Mesodermal cell (in vitro differentiated cells): ENCODE data around the gene FIBCD1. TPM values are rescaled to one million over a fixed set of nuclear protein-coding genes. Genes with fewer than 3 reads are reported as not detected.

ENCODE experiments used
- H3K27ac ChIP-seq: 2 replicates; pipeline ENCODE4 v1.7.0; 2013; ENCODE audit warnings: mild to moderate bottlenecking, low read depth, low read length, moderate library complexity; ENCODE audit not compliant: severe bottlenecking
- H3K36me3 ChIP-seq: 2 replicates; pipeline ENCODE4 v1.7.1; 2013; ENCODE audit warnings: mild to moderate bottlenecking, low read length, moderate library complexity; ENCODE audit not compliant: control insufficient read depth, insufficient read depth
- H3K4me1 ChIP-seq: one replicate; pipeline ENCODE4 v1.7.1; 2013; ENCODE audit warnings: mild to moderate bottlenecking, low read length; ENCODE audit not compliant: insufficient read depth, control insufficient read depth, poor library complexity, severe bottlenecking
- H3K4me3 ChIP-seq: 2 replicates; pipeline ENCODE4 v1.7.0; 2013; ENCODE audit warnings: low read length, control low read depth, mild to moderate bottlenecking; ENCODE audit not compliant: insufficient read depth, poor library complexity, severe bottlenecking; ENCODE audit errors: extremely low read depth
- H3K9me3 ChIP-seq: 2 replicates; pipeline ENCODE4 v1.7.1; 2013; ENCODE audit warnings: mild to moderate bottlenecking, low read length, moderate library complexity; ENCODE audit not compliant: control insufficient read depth
- WGBS, 2 experiments: methylation state at CpG; one replicate each; pipeline ENCODE4 v1.1.5; 2013; ENCODE audit warnings: missing lambda C conversion rate in 2 of 2; ENCODE audit not compliant: insufficient coverage in 2 of 2; 5-methylcytosine and 5-hydroxymethylcytosine counted together
- polyA plus RNA-seq, 2 experiments: library from polyadenylated mRNA; stranded (reverse); fragments of 50-300 nt; gene quantifications; one replicate each; pipeline ENCODE4 v1.2.3, GENCODE V29; 2013

FIBCD1 gene, protein sequence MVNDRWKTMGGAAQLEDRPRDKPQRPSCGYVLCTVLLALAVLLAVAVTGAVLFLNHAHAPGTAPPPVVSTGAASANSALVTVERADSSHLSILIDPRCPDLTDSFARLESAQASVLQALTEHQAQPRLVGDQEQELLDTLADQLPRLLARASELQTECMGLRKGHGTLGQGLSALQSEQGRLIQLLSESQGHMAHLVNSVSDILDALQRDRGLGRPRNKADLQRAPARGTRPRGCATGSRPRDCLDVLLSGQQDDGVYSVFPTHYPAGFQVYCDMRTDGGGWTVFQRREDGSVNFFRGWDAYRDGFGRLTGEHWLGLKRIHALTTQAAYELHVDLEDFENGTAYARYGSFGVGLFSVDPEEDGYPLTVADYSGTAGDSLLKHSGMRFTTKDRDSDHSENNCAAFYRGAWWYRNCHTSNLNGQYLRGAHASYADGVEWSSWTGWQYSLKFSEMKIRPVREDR
- 5.2 TPM for polyA plus RNA-seq (2013, experiment 1 of 2)
- 3.7 TPM for polyA plus RNA-seq (2013, experiment 2 of 2)

DNA sequence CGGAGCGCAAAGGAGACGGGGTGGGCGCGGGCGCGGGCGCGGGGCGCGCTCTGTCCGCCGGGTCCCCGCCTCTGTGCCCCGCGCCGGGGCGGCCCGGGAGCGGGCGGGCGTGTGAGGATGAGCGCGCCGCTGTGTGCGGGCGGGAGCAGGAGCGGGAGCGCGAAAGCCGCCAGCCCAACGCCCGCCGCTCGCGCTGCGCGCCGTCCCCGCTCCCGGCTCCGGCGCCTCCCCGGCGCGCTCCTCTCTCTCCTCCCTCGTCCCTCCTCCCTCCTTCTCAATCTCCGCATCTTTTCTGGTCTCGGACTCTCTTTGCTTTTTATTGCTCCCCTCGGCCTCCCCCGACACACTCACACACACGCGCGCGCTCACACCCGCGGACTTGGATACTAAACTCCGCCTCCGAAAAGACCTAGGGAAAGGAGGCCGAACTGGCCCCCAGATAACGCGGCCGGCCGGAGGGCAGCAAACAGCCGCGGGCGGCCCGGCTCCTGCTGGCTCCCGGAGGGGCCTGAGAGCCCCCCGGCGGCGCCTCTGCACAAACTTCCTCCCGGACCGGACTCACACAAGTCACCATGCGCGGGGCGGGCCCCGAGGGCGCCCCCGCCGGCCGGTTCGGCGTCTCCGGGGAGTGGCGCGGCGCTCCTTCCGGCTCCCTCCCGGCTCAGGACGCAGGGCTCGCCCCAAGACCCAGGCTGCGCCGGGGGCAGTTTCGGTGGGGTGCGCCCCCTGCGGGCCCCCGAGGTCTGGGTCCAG lies at the start of gene FIBCD1:
TSS of gene FIBCD1 (minus strand) at position 596 of the 753 bp plus-strand sequence. CDS start 640 bp downstream, outside the sequence.
- H3K36me3 ChIP-seq, result no peaks in the 10 kb centered on the region
- no peaks in the 10 kb centered on the region for H3K9me3 ChIP-seq
- peaks cover 19% of the 10 kb centered on the region for H3K4me1 ChIP-seq
- peak within 1 kb of the TSS; percentile 56 for H3K4me3 ChIP-seq
- no peak within 1 kb of the TSS for H3K27ac ChIP-seq
- 0 to 1% methylated on average over 68 to 88 of the region's 98 CpGs for WGBS, 2 experiments

DNA sequence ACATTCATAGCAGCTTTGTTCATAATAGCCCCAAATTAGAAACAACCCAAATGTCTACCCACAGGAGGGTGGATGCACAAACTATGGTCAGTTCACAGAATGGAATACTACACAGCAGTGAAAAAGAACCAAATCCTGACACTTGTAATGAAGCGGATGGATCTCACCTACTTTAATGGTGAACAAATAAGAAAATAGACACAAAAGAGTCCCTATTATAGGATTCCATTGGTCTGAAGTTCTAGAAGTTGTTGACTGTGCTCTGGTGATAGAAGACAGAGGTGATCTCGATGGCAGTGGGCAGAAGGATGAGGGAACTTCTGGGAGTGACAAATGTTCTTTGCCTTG lies 49.3 kb upstream of the FIBCD1 start:
- no peaks in the 10 kb centered on the region for H3K9me3 ChIP-seq
- H3K27ac ChIP-seq, result no peak overlapping the region
- H3K4me1 ChIP-seq, result no peaks in the 10 kb centered on the region
- no peaks in the 10 kb centered on the region for H3K36me3 ChIP-seq
- WGBS, 2 experiments, result 100% methylated on average over 1 of the region's 2 CpGs
- H3K4me3 ChIP-seq, result no peak overlapping the region

DNA sequence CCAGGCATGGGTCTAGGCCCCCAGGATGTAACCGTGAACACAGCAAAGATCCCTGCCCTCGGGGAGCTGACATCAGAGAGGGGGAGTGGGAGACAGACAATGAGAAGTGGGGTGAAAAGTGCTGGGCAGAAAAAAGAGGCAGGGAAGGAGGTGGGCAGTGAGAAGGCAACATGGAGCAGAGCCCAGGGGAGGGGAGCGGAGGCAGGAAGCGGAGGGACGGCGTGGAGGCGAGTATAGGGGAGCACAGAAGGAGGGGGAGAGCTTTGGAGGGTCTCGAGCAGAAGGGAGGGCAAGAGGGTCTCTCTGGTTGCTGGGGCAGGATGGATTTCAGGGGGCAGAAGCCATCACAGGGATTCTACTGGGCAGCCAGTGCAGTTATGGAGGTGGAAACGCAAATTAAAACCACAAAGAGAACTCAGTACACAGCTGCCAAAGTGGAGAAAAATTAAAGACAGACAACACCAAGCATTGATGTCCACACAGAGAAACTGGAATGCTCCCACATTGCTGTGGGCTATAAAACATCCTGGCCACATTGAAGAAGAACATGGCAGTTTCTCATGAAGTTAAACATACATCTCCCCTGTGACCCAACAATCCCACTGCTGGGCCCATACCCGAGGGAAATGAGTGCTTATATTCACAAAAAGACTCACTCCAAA lies 48.8 kb upstream of the FIBCD1 start:
- Histone ChIP-seq H3K4me1 (no peaks in the 10 kb centered on the region), H3K4me3 (no peak overlapping the region), H3K36me3 (no peaks in the 10 kb centered on the region), H3K27ac (no peak overlapping the region), H3K9me3 (no peaks in the 10 kb centered on the region)
- WGBS, 2 experiments, result 82 to 96% methylated on average over 6 to 8 of the region's 10 CpGs

DNA sequence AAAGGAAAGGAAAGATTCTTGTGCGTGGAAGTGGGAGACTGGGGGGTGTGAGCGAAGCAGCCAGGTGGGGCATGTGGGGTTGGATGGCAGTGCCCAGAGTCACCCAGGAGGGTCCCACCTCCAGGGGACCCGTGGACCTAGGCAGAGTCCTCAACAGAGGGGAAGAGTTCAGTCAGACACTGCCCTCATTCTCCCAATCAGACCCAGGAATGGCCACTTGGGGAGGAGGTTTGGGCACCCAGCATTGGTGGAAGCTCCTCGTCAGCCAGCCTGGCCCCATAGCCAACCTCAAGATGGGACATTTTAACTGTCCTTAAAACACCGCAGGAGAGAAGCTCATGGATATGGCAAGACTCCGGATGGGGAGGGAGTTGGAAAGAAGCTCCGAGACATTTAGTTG lies 48.0 kb upstream of the FIBCD1 start:
- Histone ChIP-seq H3K36me3 (no peaks in the 10 kb centered on the region), H3K9me3 (no peaks in the 10 kb centered on the region), H3K4me1 (no peaks in the 10 kb centered on the region), H3K4me3 (no peak overlapping the region), H3K27ac (no peak overlapping the region)
- WGBS, 2 experiments, result 93% methylated on average over 4 to 6 of the region's 7 CpGs

DNA sequence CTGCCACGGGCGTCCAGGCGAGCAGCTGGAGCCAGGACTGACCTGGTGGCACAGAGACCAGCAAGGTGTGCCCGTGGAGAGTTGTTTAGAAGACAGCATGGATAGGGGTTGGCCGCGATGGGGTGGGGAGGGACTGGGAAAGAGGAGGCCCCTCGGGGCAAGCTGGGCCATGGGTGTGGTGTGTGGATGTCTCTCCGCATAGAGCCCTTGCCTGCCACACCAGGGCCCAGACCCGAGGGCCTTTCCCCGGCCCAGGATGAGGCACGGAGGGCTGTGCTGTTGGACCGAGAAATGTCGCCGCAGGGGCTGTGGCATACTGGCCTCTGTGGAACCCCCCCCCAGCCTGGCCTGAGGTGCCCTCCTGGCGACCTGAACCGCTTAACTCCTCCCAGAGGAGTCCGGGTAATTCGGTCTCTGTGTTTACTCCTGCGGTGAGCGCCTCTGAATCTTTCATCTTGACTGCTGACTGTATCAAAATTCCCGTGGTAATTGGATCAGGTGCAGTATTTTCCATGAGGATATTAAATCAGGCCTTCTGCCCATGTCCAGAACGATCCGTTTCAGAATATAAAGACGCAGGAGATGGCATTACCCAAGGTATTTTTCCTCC lies 47.4 kb upstream of the FIBCD1 start:
- Histone ChIP-seq H3K27ac (no peak overlapping the region), H3K36me3 (no peaks in the 10 kb centered on the region), H3K9me3 (no peaks in the 10 kb centered on the region), H3K4me1 (no peaks in the 10 kb centered on the region), H3K4me3 (no peak overlapping the region)
- WGBS, 2 experiments, result 80% methylated on average over 23 of the region's 24 CpGs

DNA sequence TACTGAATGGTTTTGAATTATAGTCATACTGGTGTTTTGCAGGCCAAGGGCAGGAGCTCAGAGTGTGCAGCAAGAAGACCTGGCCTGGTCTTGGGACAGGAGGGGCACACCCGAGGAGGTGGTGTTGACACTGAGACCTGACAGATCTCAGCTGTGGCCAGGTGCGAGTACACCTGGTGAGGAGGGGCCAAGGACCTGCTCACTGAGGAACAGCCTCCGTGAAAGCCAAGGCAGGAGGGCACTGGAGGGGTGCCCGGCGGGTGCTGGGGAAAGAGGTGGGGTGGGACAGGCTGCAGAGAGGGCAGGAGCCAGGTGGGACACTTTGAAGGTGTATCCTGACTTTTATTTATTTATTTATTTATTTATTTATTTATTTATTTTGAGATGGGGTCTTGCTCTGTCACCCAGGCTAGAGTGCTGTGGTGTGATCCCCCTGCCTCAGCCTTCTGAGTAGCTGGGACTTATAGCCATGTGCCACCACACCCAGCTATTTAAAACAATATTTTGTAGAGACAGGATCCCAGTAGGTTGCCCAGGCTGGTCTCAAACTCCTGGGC lies 46.6 kb upstream of the FIBCD1 start:
- Histone ChIP-seq H3K9me3 (no peaks in the 10 kb centered on the region), H3K27ac (no peak overlapping the region), H3K4me1 (no peaks in the 10 kb centered on the region), H3K4me3 (no peak overlapping the region), H3K36me3 (no peaks in the 10 kb centered on the region)
- 72 to 80% methylated on average over 2 to 5 of the region's 5 CpGs for WGBS, 2 experiments

DNA sequence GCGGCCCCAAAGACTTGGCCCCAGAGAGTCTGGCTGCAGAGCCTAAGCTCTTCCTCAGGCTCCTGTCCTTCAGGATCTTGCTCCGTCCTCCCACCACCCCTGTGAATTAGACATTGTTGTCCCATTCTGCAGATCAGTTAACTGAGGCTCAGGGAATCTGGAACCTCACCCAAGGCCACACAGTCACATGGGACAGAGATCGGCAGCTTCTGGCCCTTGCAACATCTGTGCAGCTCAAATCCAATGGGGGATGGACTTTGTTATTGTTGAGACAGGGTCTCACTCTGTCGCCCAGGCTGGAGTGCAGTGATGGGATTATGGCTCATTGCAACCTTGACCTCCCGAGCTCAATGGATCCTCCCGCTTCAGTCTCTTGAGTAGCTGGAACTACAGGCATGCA lies 46.0 kb upstream of the FIBCD1 start:
- no peak overlapping the region for H3K27ac ChIP-seq
- no peaks in the 10 kb centered on the region for H3K4me1 ChIP-seq
- WGBS, 2 experiments, result 90 to 96% methylated on average over 5 to 6 of the region's 6 CpGs
- no peaks in the 10 kb centered on the region for H3K9me3 ChIP-seq
- no peak overlapping the region for H3K4me3 ChIP-seq
- no peaks in the 10 kb centered on the region for H3K36me3 ChIP-seq

DNA sequence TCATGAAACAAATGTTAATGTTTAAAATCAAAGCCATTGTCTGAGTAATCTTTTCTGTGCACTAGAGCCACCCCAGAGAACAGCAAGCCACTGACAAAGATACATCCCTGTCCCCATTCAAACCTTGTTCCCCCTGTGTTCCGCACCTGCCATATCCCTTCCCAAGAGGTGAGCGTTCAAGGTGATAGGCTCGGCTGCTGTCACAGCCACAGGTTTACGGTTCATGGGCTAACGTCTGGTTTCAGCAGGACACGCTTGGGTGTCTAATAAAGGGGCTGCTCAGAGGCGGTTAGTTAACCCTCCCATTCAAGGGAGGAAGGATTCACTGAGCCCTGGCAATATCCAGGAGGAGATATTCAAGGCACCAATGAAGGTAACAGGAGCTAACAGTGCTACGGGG lies 45.5 kb upstream of the FIBCD1 start:
- Histone ChIP-seq H3K4me1 (no peaks in the 10 kb centered on the region), H3K27ac (no peak overlapping the region), H3K4me3 (no peak overlapping the region), H3K36me3 (no peaks in the 10 kb centered on the region), H3K9me3 (no peaks in the 10 kb centered on the region)
- WGBS, 2 experiments, result 91 to 93% methylated on average over 8 of the region's 8 CpGs

DNA sequence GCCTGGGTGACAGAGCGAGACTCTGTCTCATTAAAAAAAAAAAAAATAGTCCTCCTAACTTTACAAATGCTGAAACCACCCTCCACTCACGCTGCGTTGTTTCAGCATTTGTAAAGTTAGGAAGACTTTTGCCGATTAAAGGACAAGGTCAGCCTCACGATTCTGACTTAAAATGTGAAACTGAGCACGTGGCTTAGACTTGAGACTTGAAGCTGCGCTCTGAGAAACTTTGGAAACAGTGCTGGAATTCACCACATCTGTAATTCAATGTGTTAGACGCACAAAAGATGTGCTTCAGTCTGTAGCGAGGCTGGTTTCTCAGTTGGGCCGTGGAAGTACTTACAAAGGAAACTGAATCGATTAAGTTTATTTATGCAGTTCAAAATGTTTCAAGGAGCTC lies 44.9 kb upstream of the FIBCD1 start:
- no peaks in the 10 kb centered on the region for H3K4me1 ChIP-seq

DNA sequence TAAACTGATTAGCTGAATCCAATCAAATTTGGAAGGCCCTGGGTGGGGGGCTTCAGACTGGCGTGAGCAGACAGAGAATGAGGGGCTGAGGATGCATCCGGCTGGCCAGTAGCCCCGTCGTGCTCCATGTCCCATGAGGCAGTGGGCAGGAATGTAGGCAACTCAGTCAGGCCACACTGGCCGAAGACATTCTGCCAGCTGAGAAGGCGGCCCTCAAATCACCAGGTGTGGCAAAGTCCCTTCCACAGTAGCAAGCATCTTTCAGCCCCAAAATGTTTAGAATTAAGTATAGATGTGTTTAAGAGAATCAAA lies 44.3 kb upstream of the FIBCD1 start:
- Histone ChIP-seq H3K9me3 (no peaks in the 10 kb centered on the region), H3K36me3 (no peaks in the 10 kb centered on the region), H3K4me1 (no peaks in the 10 kb centered on the region), H3K4me3 (no peak overlapping the region), H3K27ac (no peak overlapping the region)
- 73 to 93% methylated on average over 3 to 4 of the region's 6 CpGs for WGBS, 2 experiments

More for the DNA sequence above, 44.9 kb upstream of the FIBCD1 start:
- Histone ChIP-seq H3K9me3 (no peaks in the 10 kb centered on the region), H3K36me3 (no peaks in the 10 kb centered on the region), H3K4me3 (no peak overlapping the region), H3K27ac (no peak overlapping the region)
- WGBS, 2 experiments, result 93 to 94% methylated on average over 9 to 10 of the region's 11 CpGs
